GM12878 (cell line): Measurements from ENCODE around the gene TMEM132D. TPM values are rescaled to one million over a fixed set of nuclear protein-coding genes. Genes with fewer than 3 reads are reported as not detected.

Source experiments
- ATAC-seq: fragments of 200-7000 bp; cut with Tn5 transposase; 3 replicates; pipeline ENCODE4 v1.9.1; 2020; ENCODE audit warnings: mild to moderate bottlenecking, moderate library complexity
- BruUV-seq: library from RNA; stranded (reverse); fragments of 400-500 nt; replicated peaks from 2 replicates; lab custom pipeline; 2021; lab: Mats Ljungman, UMichigan
- CTCF ChIA-PET: fragments of 300-600 bp; sonication (Branson Sonifier 250); formaldehyde crosslinking; extraction: SDS; loops from one replicate; lab custom pipeline; 2021; ENCODE audit warnings: inconsistent platforms; lab: Yijun Ruan, JAX
- POLR2A ChIA-PET: fragments of 350-600 bp; formaldehyde crosslinking; extraction: SDS; loops from one replicate; lab custom pipeline; 2021; ENCODE audit warnings: inconsistent platforms; lab: Charles Lee
- RAD21 ChIA-PET: fragments of 300-600 bp; sonication (Branson Sonifier 250); formaldehyde crosslinking; loops from one replicate; lab custom pipeline; 2023; ENCODE audit warnings: antibody characterized with exemption; ENCODE audit not compliant: unreplicated experiment; lab: Charles Lee
- SMC1A ChIA-PET: fragments of 300-600 bp; sonication (Branson Sonifier 250); formaldehyde crosslinking; loops from one replicate; lab custom pipeline; 2023; ENCODE audit not compliant: unreplicated experiment, uncharacterized antibody; lab: Charles Lee
- DNase-seq: peaks from one replicate; pipeline ENCODE4 v3.0.0-alpha.2; 2011; ENCODE audit warnings: low read depth, low spot score
- FAIRE-seq: peaks from 3 replicates; lab custom pipeline; 2011; peaks lifted over from hg19 to GRCh38; lab: Jason Lieb, UNC
- H2AFZ ChIP-seq: 2 replicates; pipeline ENCODE4 v1.6.0; 2011; ENCODE audit warnings: low read depth, low read length, control low read depth; ENCODE audit not compliant: control insufficient read depth
- H3K27ac ChIP-seq: 2 replicates; pipeline ENCODE4 v1.5.1; 2011; ENCODE audit warnings: control low read depth; ENCODE audit not compliant: control insufficient read depth, insufficient read depth
- H3K27me3 ChIP-seq, 2 experiments: replicated peaks in 1 of 2; 2 replicates each; pipeline versions ENCODE4 v1.6.0 to v1.6.1; 2011; ENCODE audit warnings: low read length in 1 of 2; ENCODE audit not compliant: control insufficient read depth in 2 of 2, insufficient read depth in 2 of 2
- H3K36me3 ChIP-seq, 2 experiments: 2 replicates each; pipeline ENCODE4 v1.5.1; 2011; ENCODE audit warnings: low read length in 1 of 2; ENCODE audit not compliant: control insufficient read depth in 2 of 2, insufficient read depth in 2 of 2
- H3K4me1 ChIP-seq: 2 replicates; pipeline ENCODE4 v1.6.1; 2011; ENCODE audit warnings: mild to moderate bottlenecking, low read length, moderate library complexity, mixed read lengths; ENCODE audit not compliant: control insufficient read depth, insufficient read depth
- H3K4me2 ChIP-seq: 2 replicates; pipeline ENCODE4 v1.6.0; 2011; ENCODE audit warnings: control low read depth; ENCODE audit not compliant: control insufficient read depth, insufficient read depth
- H3K4me3 ChIP-seq: fragments of 200-600 bp; sonication (generic); 2 replicates; pipeline ENCODE4 v1.5.1; 2016
- H3K79me2 ChIP-seq: 2 replicates; pipeline ENCODE4 v1.6.0; 2011; ENCODE audit warnings: low read length; ENCODE audit not compliant: control insufficient read depth, insufficient read depth
- H3K9ac ChIP-seq: 2 replicates; pipeline ENCODE4 v1.8.0; 2011; ENCODE audit warnings: low read length, control low read depth, mixed read lengths; ENCODE audit not compliant: control insufficient read depth, insufficient read depth
- H3K9me3 ChIP-seq: replicated peaks from 3 replicates; pipeline ENCODE4 v1.5.1; 2011; ENCODE audit warnings: mild to moderate bottlenecking, low read length; ENCODE audit not compliant: control insufficient read depth, insufficient read depth
- H4K20me1 ChIP-seq: 2 replicates; pipeline ENCODE4 v1.6.0; 2011; ENCODE audit not compliant: control insufficient read depth, insufficient read depth
- CREM ChIP-seq: IDR thresholded peaks from 2 replicates; pipeline ENCODE4 v1.6.1; 2014; ENCODE audit warnings: antibody characterized with exemption, low read depth
- FOXK2 ChIP-seq: fragments of 450-650 bp; IDR thresholded peaks from 2 replicates; pipeline ENCODE4 v1.6.1; 2017; ENCODE audit warnings: mild to moderate bottlenecking, moderate library complexity
- GABPA ChIP-seq: IDR thresholded peaks from 2 replicates; pipeline ENCODE4 v1.6.1; 2014; ENCODE audit warnings: antibody characterized with exemption, low read depth, mild to moderate bottlenecking, inconsistent platforms
- IRF3 ChIP-seq: fragments of 450-650 bp; IDR thresholded peaks from 2 replicates; pipeline ENCODE4 v1.6.1; 2014; ENCODE audit warnings: mild to moderate bottlenecking
- MEF2B ChIP-seq: fragments of 450-650 bp; IDR thresholded peaks from 2 replicates; pipeline ENCODE4 v1.6.1; 2018; ENCODE audit warnings: mild to moderate bottlenecking, moderate library complexity; ENCODE audit not compliant: partially characterized antibody, poor library complexity, severe bottlenecking
- NFYB ChIP-seq: IDR thresholded peaks from 2 replicates; pipeline ENCODE4 v1.6.1; 2011; ENCODE audit warnings: low read depth, mild to moderate bottlenecking, low read length, improper control_type of control experiment, moderate library complexity; ENCODE audit not compliant: insufficient read depth
- REST ChIP-seq: IDR thresholded peaks from 2 replicates; pipeline ENCODE4 v1.6.1; 2012; ENCODE audit warnings: mild to moderate bottlenecking, low read depth, low read length
- SIN3A ChIP-seq: IDR thresholded peaks from 2 replicates; pipeline ENCODE4 v1.6.1; 2012; ENCODE audit warnings: low read depth, low read length, improper control_type of control experiment
- SMARCA5 ChIP-seq: fragments of 450-650 bp; IDR thresholded peaks from 2 replicates; pipeline ENCODE4 v1.6.1; 2017; ENCODE audit warnings: mild to moderate bottlenecking
- SMC3 ChIP-seq: IDR thresholded peaks from 2 replicates; pipeline ENCODE4 v1.6.1; 2011; ENCODE audit warnings: low read length, improper control_type of control experiment, borderline replicate concordance
- SRF ChIP-seq, 2 experiments: IDR thresholded peaks; 2 replicates each; pipeline ENCODE4 v1.6.1; 2011; ENCODE audit warnings: low read depth in 2 of 2, low read length in 2 of 2, mild to moderate bottlenecking in 1 of 2, moderate library complexity in 1 of 2
- WGBS: methylation state at CpG from one replicate; pipeline ENCODE4 v1.1.6; 2016; ENCODE audit warnings: low lambda C conversion rate; ENCODE audit not compliant: insufficient replicate concordance, insufficient coverage; ENCODE audit errors: missing lambda C conversion rate; 5-methylcytosine and 5-hydroxymethylcytosine counted together
- in situ Hi-C: fragments of 300-500 bp; cut with MboI; formaldehyde crosslinking; loops from 9 replicates; pipeline ENCODE4 v1.14.3; 2018; ENCODE audit warnings: mixed read lengths
- intact Hi-C: fragments of 100-400 bp; cut with micrococcal nuclease; formaldehyde crosslinking; loops from one replicate; pipeline ENCODE4 v1.14.2; 2022; ENCODE audit not compliant: unreplicated experiment
- polyA plus RNA-seq, 11 experiments: library from polyadenylated mRNA; depleted of rRNA in 4 of 11; unstranded in 6 of 11; stranded (reverse) in 5 of 11; fragments of >200 nt; fragmentation: Nextera tagmentation in 4 of 11; fragmentation: Illumina TruSeq in 1 of 11; extraction: Ambion mirVana in 4 of 11; extraction: Trizol in 1 of 11; gene quantifications; 1 replicate in 1 of 11; 2 replicates in 10 of 11; pipeline versions ENCODE4 v1.2.1 to v1.2.3, GENCODE V29; 2011 to 2016; ENCODE audit warnings: inconsistent platforms in 2 of 11, missing spikeins in 2 of 11, low read depth in 1 of 11
- total RNA-seq, 4 experiments: library from RNA; depleted of rRNA in 3 of 4; stranded (reverse); fragments of >200 nt in 3 of 4; fragmentation: Illumina TruSeq in 1 of 4; extraction: Trizol in 1 of 4; gene quantifications; 2 replicates each; pipeline versions ENCODE4 v1.2.1 to v1.2.3, GENCODE V29; 2013 to 2021

TMEM132D gene
- total and polyA plus RNA-seq, 10 of the 15 experiments (the other 5 are each of a cell fraction or from before 2014, with no cell fraction given), result under 0.01 to 0.12 (median 0.02) TPM; not detected in 3

- TF ChIP-seq NFYB (no peak), SRF (IDR thresholded peaks at IDR 0.05; ENCODE audit: low read depth in 2 of 2, low read length in 2 of 2) (no peak), SMARCA5 (no peak)
Observed at GRCh38 chr12:129841251-129841650, 62.6 kb downstream of the TMEM132D start (continued).

GRCh38 chr12:129840145-129840884, 63.5 kb downstream of the TMEM132D start:
- Histone ChIP-seq H4K20me1 (no peaks in the 10 kb centered on the region), H3K79me2 (no peaks in the 10 kb centered on the region), H3K36me3 (no peaks in the 10 kb centered on the region), H3K4me2 (no peak overlapping the region), H3K27ac (no peak overlapping the region), H3K9ac (no peak overlapping the region), H3K9me3 (no peaks in the 10 kb centered on the region; the same call in 2 of the 3 replicates), H2AFZ (no peak overlapping the region), H3K27me3 (no peaks in the 10 kb centered on the region), H3K4me3 (no peak overlapping the region), H3K4me1 (no peaks in the 10 kb centered on the region)
- TF ChIP-seq MEF2B (no peak), IRF3 (no peak), FOXK2 (no peak), SMC3 (no peak), SRF (IDR thresholded peaks at IDR 0.05; ENCODE audit: low read depth in 2 of 2, low read length in 2 of 2) (no peak), SIN3A (no peak), REST (no peak), CREM (no peak), GABPA (no peak)
- ChIA-PET CTCF (no interaction called here), SMC1A (no interaction called here), POLR2A (no interaction called here), RAD21 (no interaction called here)
- DNase-seq (no peak), ATAC-seq (no peak), FAIRE-seq (no peak)
- in situ Hi-C loops, result no loop called here
- 58% methylated on average over 20 of the region's 21 CpGs for WGBS
- intact Hi-C loops, result no loop called here
- BruUV-seq, result no TSS peak
